GM12878 (cell line): ENCODE measurements around the gene SLC25A30. TPM values are rescaled to one million over a fixed set of nuclear protein-coding genes. Genes with fewer than 3 reads are reported as not detected.

Source experiments
- ATAC-seq: fragments of 200-7000 bp; cut with Tn5 transposase; 3 replicates; pipeline ENCODE4 v1.9.1; 2020; ENCODE audit warnings: mild to moderate bottlenecking, moderate library complexity
- BruUV-seq: library from RNA; stranded (reverse); fragments of 400-500 nt; replicated peaks from 2 replicates; lab custom pipeline; 2021; lab: Mats Ljungman, UMichigan
- CTCF ChIA-PET: fragments of 300-600 bp; sonication (Branson Sonifier 250); formaldehyde crosslinking; extraction: SDS; loops from one replicate; lab custom pipeline; 2021; ENCODE audit warnings: inconsistent platforms; lab: Yijun Ruan, JAX
- POLR2A ChIA-PET: fragments of 350-600 bp; formaldehyde crosslinking; extraction: SDS; loops from one replicate; lab custom pipeline; 2021; ENCODE audit warnings: inconsistent platforms; lab: Charles Lee
- RAD21 ChIA-PET: fragments of 300-600 bp; sonication (Branson Sonifier 250); formaldehyde crosslinking; loops from one replicate; lab custom pipeline; 2023; ENCODE audit warnings: antibody characterized with exemption; ENCODE audit not compliant: unreplicated experiment; lab: Charles Lee
- SMC1A ChIA-PET: fragments of 300-600 bp; sonication (Branson Sonifier 250); formaldehyde crosslinking; loops from one replicate; lab custom pipeline; 2023; ENCODE audit not compliant: unreplicated experiment, uncharacterized antibody; lab: Charles Lee
- DNase-seq: peaks from one replicate; pipeline ENCODE4 v3.0.0-alpha.2; 2011; ENCODE audit warnings: low read depth, low spot score
- FAIRE-seq: peaks from 3 replicates; lab custom pipeline; 2011; peaks lifted over from hg19 to GRCh38; lab: Jason Lieb, UNC
- H2AFZ ChIP-seq: 2 replicates; pipeline ENCODE4 v1.6.0; 2011; ENCODE audit warnings: low read depth, low read length, control low read depth; ENCODE audit not compliant: control insufficient read depth
- H3K27ac ChIP-seq: 2 replicates; pipeline ENCODE4 v1.5.1; 2011; ENCODE audit warnings: control low read depth; ENCODE audit not compliant: control insufficient read depth, insufficient read depth
- H3K27me3 ChIP-seq, 2 experiments: replicated peaks in 1 of 2; 2 replicates each; pipeline versions ENCODE4 v1.6.0 to v1.6.1; 2011; ENCODE audit warnings: low read length in 1 of 2; ENCODE audit not compliant: control insufficient read depth in 2 of 2, insufficient read depth in 2 of 2
- H3K36me3 ChIP-seq, 2 experiments: 2 replicates each; pipeline ENCODE4 v1.5.1; 2011; ENCODE audit warnings: low read length in 1 of 2; ENCODE audit not compliant: control insufficient read depth in 2 of 2, insufficient read depth in 2 of 2
- H3K4me1 ChIP-seq: 2 replicates; pipeline ENCODE4 v1.6.1; 2011; ENCODE audit warnings: mild to moderate bottlenecking, low read length, moderate library complexity, mixed read lengths; ENCODE audit not compliant: control insufficient read depth, insufficient read depth
- H3K4me2 ChIP-seq: 2 replicates; pipeline ENCODE4 v1.6.0; 2011; ENCODE audit warnings: control low read depth; ENCODE audit not compliant: control insufficient read depth, insufficient read depth
- H3K4me3 ChIP-seq: fragments of 200-600 bp; sonication (generic); 2 replicates; pipeline ENCODE4 v1.5.1; 2016
- H3K79me2 ChIP-seq: 2 replicates; pipeline ENCODE4 v1.6.0; 2011; ENCODE audit warnings: low read length; ENCODE audit not compliant: control insufficient read depth, insufficient read depth
- H3K9ac ChIP-seq: 2 replicates; pipeline ENCODE4 v1.8.0; 2011; ENCODE audit warnings: low read length, control low read depth, mixed read lengths; ENCODE audit not compliant: control insufficient read depth, insufficient read depth
- H3K9me3 ChIP-seq: replicated peaks from 3 replicates; pipeline ENCODE4 v1.5.1; 2011; ENCODE audit warnings: mild to moderate bottlenecking, low read length; ENCODE audit not compliant: control insufficient read depth, insufficient read depth
- H4K20me1 ChIP-seq: 2 replicates; pipeline ENCODE4 v1.6.0; 2011; ENCODE audit not compliant: control insufficient read depth, insufficient read depth
- ASH2L ChIP-seq: fragments of 300-600, 200-600 bp; sonication (generic); IDR thresholded peaks from 2 replicates; pipeline ENCODE4 v1.6.1; 2017; ENCODE audit warnings: low read depth, mild to moderate bottlenecking, borderline replicate concordance
- CBFB ChIP-seq: IDR thresholded peaks from 2 replicates; pipeline ENCODE4 v1.6.1; 2016; ENCODE audit warnings: antibody characterized with exemption, low read depth
- CEBPB ChIP-seq, 2 experiments: fragments of 150-350 bp in 1 of 2; IDR thresholded peaks; 2 replicates each; pipeline ENCODE4 v1.6.1; 2012 to 2014; ENCODE audit warnings: low read depth in 2 of 2, low read length in 2 of 2, borderline replicate concordance in 1 of 2, inconsistent platforms in 1 of 2
- CHD4 ChIP-seq: fragments of 200-600 bp; sonication (generic); IDR thresholded peaks from 2 replicates; pipeline ENCODE4 v1.6.1; 2016; ENCODE audit warnings: mild to moderate bottlenecking
- EED ChIP-seq: sonication (generic); IDR thresholded peaks from 2 replicates; pipeline ENCODE4 v1.6.1; 2016; ENCODE audit warnings: antibody characterized with exemption, low read depth
- EP300 ChIP-seq, 2 experiments: fragments of 150-350 bp in 1 of 2; IDR thresholded peaks; 2 replicates each; pipeline ENCODE4 v1.6.1; 2011 to 2012; ENCODE audit warnings: low read depth in 2 of 2, low read length in 2 of 2, borderline replicate concordance in 1 of 2, improper control_type of control experiment in 1 of 2, inconsistent platforms in 1 of 2; ENCODE audit not compliant: control insufficient read depth in 1 of 2
- FOXM1 ChIP-seq: IDR thresholded peaks from 2 replicates; pipeline ENCODE4 v1.6.1; 2012; ENCODE audit warnings: low read depth, mild to moderate bottlenecking, inconsistent platforms, low read length, moderate library complexity
- IKZF2 ChIP-seq, 2 experiments: fragments of 450-650 bp; IDR thresholded peaks; 2 replicates each; pipeline ENCODE4 v1.6.1; 2017; ENCODE audit warnings: mild to moderate bottlenecking in 2 of 2, moderate library complexity in 2 of 2
- KLF5 ChIP-seq: fragments of 450-650 bp; IDR thresholded peaks from 2 replicates; pipeline ENCODE4 v1.6.1; 2014; ENCODE audit warnings: mild to moderate bottlenecking; ENCODE audit not compliant: partially characterized antibody
- RB1 ChIP-seq: fragments of 450-650 bp; formaldehyde crosslinking; IDR thresholded peaks from 2 replicates; pipeline ENCODE4 v1.6.1; 2017; ENCODE audit warnings: mild to moderate bottlenecking, borderline replicate concordance
- RCOR1 ChIP-seq: conservative IDR thresholded peaks from 2 replicates; pipeline ENCODE4 v1.6.1; 2012; ENCODE audit warnings: low read depth, low read length, improper control_type of control experiment
- SREBF2 ChIP-seq: IDR thresholded peaks from 2 replicates; pipeline ENCODE4 v1.6.1; 2012; ENCODE audit warnings: mild to moderate bottlenecking, low read length
- STAT1 ChIP-seq: fragments of 450-650 bp; conservative IDR thresholded peaks from 2 replicates; pipeline ENCODE4 v1.6.1; 2014; ENCODE audit warnings: antibody characterized with exemption, mild to moderate bottlenecking
- YBX1 ChIP-seq: fragments of 450-650 bp; IDR thresholded peaks from 2 replicates; pipeline ENCODE4 v1.6.1; 2016; ENCODE audit warnings: antibody characterized with exemption
- YY1 ChIP-seq: IDR thresholded peaks from 2 replicates; pipeline ENCODE4 v1.6.1; 2011; ENCODE audit warnings: low read depth, mild to moderate bottlenecking, low read length
- ZNF384 ChIP-seq: IDR thresholded peaks from 2 replicates; pipeline ENCODE4 v1.6.1; 2012; ENCODE audit warnings: low read depth, mild to moderate bottlenecking, low read length, improper control_type of control experiment, borderline replicate concordance
- WGBS: methylation state at CpG from one replicate; pipeline ENCODE4 v1.1.6; 2016; ENCODE audit warnings: low lambda C conversion rate; ENCODE audit not compliant: insufficient replicate concordance, insufficient coverage; ENCODE audit errors: missing lambda C conversion rate; 5-methylcytosine and 5-hydroxymethylcytosine counted together
- in situ Hi-C: fragments of 300-500 bp; cut with MboI; formaldehyde crosslinking; loops from 9 replicates; pipeline ENCODE4 v1.14.3; 2018; ENCODE audit warnings: mixed read lengths
- intact Hi-C: fragments of 100-400 bp; cut with micrococcal nuclease; formaldehyde crosslinking; loops from one replicate; pipeline ENCODE4 v1.14.2; 2022; ENCODE audit not compliant: unreplicated experiment
- polyA plus RNA-seq, 11 experiments: library from polyadenylated mRNA; depleted of rRNA in 4 of 11; unstranded in 6 of 11; stranded (reverse) in 5 of 11; fragments of >200 nt; fragmentation: Nextera tagmentation in 4 of 11; fragmentation: Illumina TruSeq in 1 of 11; extraction: Ambion mirVana in 4 of 11; extraction: Trizol in 1 of 11; gene quantifications; 1 replicate in 1 of 11; 2 replicates in 10 of 11; pipeline versions ENCODE4 v1.2.1 to v1.2.3, GENCODE V29; 2011 to 2016; ENCODE audit warnings: inconsistent platforms in 2 of 11, missing spikeins in 2 of 11, low read depth in 1 of 11
- total RNA-seq, 4 experiments: library from RNA; depleted of rRNA in 3 of 4; stranded (reverse); fragments of >200 nt in 3 of 4; fragmentation: Illumina TruSeq in 1 of 4; extraction: Trizol in 1 of 4; gene quantifications; 2 replicates each; pipeline versions ENCODE4 v1.2.1 to v1.2.3, GENCODE V29; 2013 to 2021
- TF ChIP-seq, protein P1 (sequence below): fragments of 450-650 bp; IDR thresholded peaks from 2 replicates; pipeline ENCODE4 v1.6.1; 2016; ENCODE audit warnings: mild to moderate bottlenecking
- TF ChIP-seq, protein P2 (sequence below): IDR thresholded peaks from 2 replicates; pipeline ENCODE4 v1.6.1; 2011; ENCODE audit warnings: low read depth, low read length, improper control_type of control experiment, borderline replicate concordance
- TF ChIP-seq, protein P3 (sequence below): fragments of 450-650 bp; IDR thresholded peaks from 2 replicates; pipeline ENCODE4 v1.6.1; 2016; ENCODE audit warnings: mild to moderate bottlenecking, moderate library complexity, borderline replicate concordance

Gene SLC25A30
- total and polyA plus RNA-seq, 10 of the 15 experiments (the other 5 are each of a cell fraction or from before 2014, with no cell fraction given), result 2.4 to 18.0 (median 8.9) TPM

DNA sequence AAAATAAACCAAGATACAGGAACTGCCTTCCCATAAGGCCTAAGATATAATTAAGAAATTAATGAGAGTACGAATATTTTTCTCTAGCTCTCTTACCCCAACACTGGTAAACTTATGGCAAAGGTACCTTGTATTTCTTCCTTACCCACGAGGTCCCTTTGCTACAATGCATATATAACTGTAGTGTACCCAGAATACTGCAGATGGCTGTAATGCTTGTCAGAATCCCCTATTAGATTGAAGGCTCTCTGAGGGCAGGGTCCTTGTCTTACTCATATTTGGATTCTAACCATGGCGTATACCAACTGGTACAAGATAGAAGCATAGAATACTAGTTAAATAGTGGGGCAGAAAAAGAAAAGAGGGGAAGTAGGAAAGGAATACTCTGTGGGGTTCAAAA is 15.1 kb downstream of the SLC25A30 start:
- Histone ChIP-seq H3K4me2 (no peak overlapping the region), H3K79me2 (no peaks in the 10 kb centered on the region), H3K27ac (no peak overlapping the region), H3K9ac (no peak overlapping the region), H3K27me3 (no peaks in the 10 kb centered on the region), H3K4me1 (no peaks in the 10 kb centered on the region), H3K36me3 (peaks cover 4 to 11% of the 10 kb centered on the region in 2 experiments; a peak in 3 of 4 replicates), H3K4me3 (no peak overlapping the region), H4K20me1 (no peaks in the 10 kb centered on the region; the same call in 1 of the 2 replicates), H3K9me3 (no peaks in the 10 kb centered on the region), H2AFZ (no peak overlapping the region)
- no TSS peak for BruUV-seq
- no peak for FAIRE-seq
- intact Hi-C loops, result no loop called here
- RAD21 ChIA-PET, result interaction anchor here (0.7 kb wide), 1 partner anchor 281 kb away, joined by 3 read pairs; no protein-coding TSS in a partner anchor
- CTCF ChIA-PET, result no interaction called here
- TF ChIP-seq CBFB (no peak), EED (no peak), STAT1 (no peak), ZNF384 (no peak), EP300 (IDR thresholded peaks at IDR 0.05; ENCODE audit: borderline replicate concordance in 1 of 2, control insufficient read depth in 1 of 2, low read depth in 2 of 2, low read length in 2 of 2) (no peak), SREBF2 (no peak), FOXM1 (no peak), KLF5 (no peak), YBX1 (no peak), ASH2L (no peak), CEBPB (IDR thresholded peaks at IDR 0.05; ENCODE audit: borderline replicate concordance in 1 of 2, low read depth in 2 of 2, low read length in 2 of 2) (no peak), YY1 (no peak), RCOR1 (no peak), CHD4 (no peak), RB1 (no peak), IKZF2 (IDR thresholded peaks at IDR 0.05) (no peak)
- TF ChIP-seq, protein P1, sequence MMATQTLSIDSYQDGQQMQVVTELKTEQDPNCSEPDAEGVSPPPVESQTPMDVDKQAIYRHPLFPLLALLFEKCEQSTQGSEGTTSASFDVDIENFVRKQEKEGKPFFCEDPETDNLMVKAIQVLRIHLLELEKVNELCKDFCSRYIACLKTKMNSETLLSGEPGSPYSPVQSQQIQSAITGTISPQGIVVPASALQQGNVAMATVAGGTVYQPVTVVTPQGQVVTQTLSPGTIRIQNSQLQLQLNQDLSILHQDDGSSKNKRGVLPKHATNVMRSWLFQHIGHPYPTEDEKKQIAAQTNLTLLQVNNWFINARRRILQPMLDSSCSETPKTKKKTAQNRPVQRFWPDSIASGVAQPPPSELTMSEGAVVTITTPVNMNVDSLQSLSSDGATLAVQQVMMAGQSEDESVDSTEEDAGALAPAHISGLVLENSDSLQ, result no peak
- TF ChIP-seq, protein P2, sequence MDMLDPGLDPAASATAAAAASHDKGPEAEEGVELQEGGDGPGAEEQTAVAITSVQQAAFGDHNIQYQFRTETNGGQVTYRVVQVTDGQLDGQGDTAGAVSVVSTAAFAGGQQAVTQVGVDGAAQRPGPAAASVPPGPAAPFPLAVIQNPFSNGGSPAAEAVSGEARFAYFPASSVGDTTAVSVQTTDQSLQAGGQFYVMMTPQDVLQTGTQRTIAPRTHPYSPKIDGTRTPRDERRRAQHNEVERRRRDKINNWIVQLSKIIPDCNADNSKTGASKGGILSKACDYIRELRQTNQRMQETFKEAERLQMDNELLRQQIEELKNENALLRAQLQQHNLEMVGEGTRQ, result no peak
- TF ChIP-seq, protein P3, sequence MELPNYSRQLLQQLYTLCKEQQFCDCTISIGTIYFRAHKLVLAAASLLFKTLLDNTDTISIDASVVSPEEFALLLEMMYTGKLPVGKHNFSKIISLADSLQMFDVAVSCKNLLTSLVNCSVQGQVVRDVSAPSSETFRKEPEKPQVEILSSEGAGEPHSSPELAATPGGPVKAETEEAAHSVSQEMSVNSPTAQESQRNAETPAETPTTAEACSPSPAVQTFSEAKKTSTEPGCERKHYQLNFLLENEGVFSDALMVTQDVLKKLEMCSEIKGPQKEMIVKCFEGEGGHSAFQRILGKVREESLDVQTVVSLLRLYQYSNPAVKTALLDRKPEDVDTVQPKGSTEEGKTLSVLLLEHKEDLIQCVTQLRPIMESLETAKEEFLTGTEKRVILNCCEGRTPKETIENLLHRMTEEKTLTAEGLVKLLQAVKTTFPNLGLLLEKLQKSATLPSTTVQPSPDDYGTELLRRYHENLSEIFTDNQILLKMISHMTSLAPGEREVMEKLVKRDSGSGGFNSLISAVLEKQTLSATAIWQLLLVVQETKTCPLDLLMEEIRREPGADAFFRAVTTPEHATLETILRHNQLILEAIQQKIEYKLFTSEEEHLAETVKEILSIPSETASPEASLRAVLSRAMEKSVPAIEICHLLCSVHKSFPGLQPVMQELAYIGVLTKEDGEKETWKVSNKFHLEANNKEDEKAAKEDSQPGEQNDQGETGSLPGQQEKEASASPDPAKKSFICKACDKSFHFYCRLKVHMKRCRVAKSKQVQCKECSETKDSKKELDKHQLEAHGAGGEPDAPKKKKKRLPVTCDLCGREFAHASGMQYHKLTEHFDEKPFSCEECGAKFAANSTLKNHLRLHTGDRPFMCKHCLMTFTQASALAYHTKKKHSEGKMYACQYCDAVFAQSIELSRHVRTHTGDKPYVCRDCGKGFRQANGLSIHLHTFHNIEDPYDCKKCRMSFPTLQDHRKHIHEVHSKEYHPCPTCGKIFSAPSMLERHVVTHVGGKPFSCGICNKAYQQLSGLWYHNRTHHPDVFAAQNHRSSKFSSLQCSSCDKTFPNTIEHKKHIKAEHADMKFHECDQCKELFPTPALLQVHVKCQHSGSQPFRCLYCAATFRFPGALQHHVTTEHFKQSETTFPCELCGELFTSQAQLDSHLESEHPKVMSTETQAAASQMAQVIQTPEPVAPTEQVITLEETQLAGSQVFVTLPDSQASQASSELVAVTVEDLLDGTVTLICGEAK, result no peak
- SMC1A ChIA-PET, result no interaction called here
- in situ Hi-C loops, result no loop called here
- POLR2A ChIA-PET, result interaction anchor here (0.7 kb wide), 1 partner anchor 10 kb away, joined by 3 read pairs; no protein-coding TSS in a partner anchor
- no peak for ATAC-seq
- WGBS, result 97% methylated on average over 3 of the region's 3 CpGs
- no peak for DNase-seq
